NOMO-1 (cell line): ENCODE data around the gene COL16A1.

Experiments used
- DNase-seq, 2 experiments: peaks; one replicate each; lab custom pipeline; 2025; ENCODE audit not compliant: unreplicated experiment in 2 of 2; lab: John Stamatoyannopoulos, UW

The COL16A1 gene

GRCh38 chr1:31733389-31734219, 29.8 kb upstream of the COL16A1 start:
- DNase-seq, result no peak

- DNase-seq, result no peak
Measured at GRCh38 chr1:31732751-31733289, 29.0 kb upstream of the COL16A1 start.

- DNase-seq, result no peak
Measured at GRCh38 chr1:31732343-31732742, 28.5 kb upstream of the COL16A1 start.

- no peak for DNase-seq
Measured at GRCh38 chr1:31731049-31731565, 27.3 kb upstream of the COL16A1 start.

GRCh38 chr1:31730336-31731048, 26.7 kb upstream of the COL16A1 start:
- DNase-seq, result no peak

- DNase-seq, result no peak
Measured at GRCh38 chr1:31727849-31728248, 24.0 kb upstream of the COL16A1 start.

- no peak for DNase-seq
Measured at GRCh38 chr1:31727195-31727594, 23.4 kb upstream of the COL16A1 start.

- DNase-seq, result no peak
Measured at GRCh38 chr1:31726715-31727114, 22.9 kb upstream of the COL16A1 start.

- DNase-seq, result no peak
Measured at GRCh38 chr1:31725777-31726535, 22.1 kb upstream of the COL16A1 start.

- DNase-seq, result no peak
Measured at GRCh38 chr1:31725134-31725533, 21.3 kb upstream of the COL16A1 start.

GRCh38 chr1:31723828-31724359, 20.1 kb upstream of the COL16A1 start:
- DNase-seq, result peak; percentile 12 to 38

- no peak for DNase-seq
Measured at GRCh38 chr1:31718327-31718897, 14.6 kb upstream of the COL16A1 start.

- DNase-seq, result no peak
Measured at GRCh38 chr1:31717341-31717740, 13.5 kb upstream of the COL16A1 start.

GRCh38 chr1:31715873-31716220, 12.0 kb upstream of the COL16A1 start:
- DNase-seq, result no peak

- peak in 1 of 2 experiments; percentile 20 for DNase-seq
Measured at GRCh38 chr1:31715087-31715872, 11.5 kb upstream of the COL16A1 start.

GRCh38 chr1:31714442-31715086, 10.7 kb upstream of the COL16A1 start:
- peak; percentile 4 to 13 for DNase-seq

- no peak for DNase-seq
Measured at GRCh38 chr1:31712630-31713029, 8.8 kb upstream of the COL16A1 start.

GRCh38 chr1:31712068-31712467, 8.3 kb upstream of the COL16A1 start:
- no peak for DNase-seq

- DNase-seq, result no peak
Measured at GRCh38 chr1:31708324-31708723, 4.5 kb upstream of the COL16A1 start.
